WTC11 (cell line): ENCODE data around the gene PTCSC3.

Experiments
- TF ChIP-seq, protein P1 (sequence below): sonication (generic); formaldehyde crosslinking; IDR thresholded peaks from 2 replicates; pipeline ENCODE4 v1.8.0; 2022; ENCODE audit warnings: mild to moderate bottlenecking, missing genetic modification reagents
- TF ChIP-seq, protein P2 (sequence below): fragments of 200-600 bp; IDR thresholded peaks from 2 replicates; pipeline ENCODE4 v1.8.0; 2022; ENCODE audit warnings: antibody characterized with exemption

DNA sequence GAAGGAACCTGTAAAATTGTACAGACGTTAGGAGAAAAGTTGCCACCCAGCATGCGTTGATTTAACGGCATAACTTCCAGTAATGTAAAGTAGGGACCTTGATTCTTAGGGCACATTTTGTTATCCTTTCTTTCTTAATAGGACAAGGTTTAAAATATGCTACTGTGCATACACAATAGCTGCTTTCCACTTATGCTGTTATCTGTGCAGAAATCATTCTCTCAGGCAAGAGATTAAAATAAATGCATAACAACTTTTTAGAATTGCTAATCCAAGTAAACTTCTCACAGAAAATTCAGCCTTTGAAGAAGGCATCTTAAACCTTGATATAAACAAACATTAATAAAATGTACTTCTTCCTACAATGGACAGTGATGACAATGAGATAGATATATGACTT, 16.0 kb upstream of the PTCSC3 start:
- TF ChIP-seq, protein P1, sequence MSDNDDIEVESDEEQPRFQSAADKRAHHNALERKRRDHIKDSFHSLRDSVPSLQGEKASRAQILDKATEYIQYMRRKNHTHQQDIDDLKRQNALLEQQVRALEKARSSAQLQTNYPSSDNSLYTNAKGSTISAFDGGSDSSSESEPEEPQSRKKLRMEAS (CRISPR knock-in tag): no peak
- TF ChIP-seq, protein P2, sequence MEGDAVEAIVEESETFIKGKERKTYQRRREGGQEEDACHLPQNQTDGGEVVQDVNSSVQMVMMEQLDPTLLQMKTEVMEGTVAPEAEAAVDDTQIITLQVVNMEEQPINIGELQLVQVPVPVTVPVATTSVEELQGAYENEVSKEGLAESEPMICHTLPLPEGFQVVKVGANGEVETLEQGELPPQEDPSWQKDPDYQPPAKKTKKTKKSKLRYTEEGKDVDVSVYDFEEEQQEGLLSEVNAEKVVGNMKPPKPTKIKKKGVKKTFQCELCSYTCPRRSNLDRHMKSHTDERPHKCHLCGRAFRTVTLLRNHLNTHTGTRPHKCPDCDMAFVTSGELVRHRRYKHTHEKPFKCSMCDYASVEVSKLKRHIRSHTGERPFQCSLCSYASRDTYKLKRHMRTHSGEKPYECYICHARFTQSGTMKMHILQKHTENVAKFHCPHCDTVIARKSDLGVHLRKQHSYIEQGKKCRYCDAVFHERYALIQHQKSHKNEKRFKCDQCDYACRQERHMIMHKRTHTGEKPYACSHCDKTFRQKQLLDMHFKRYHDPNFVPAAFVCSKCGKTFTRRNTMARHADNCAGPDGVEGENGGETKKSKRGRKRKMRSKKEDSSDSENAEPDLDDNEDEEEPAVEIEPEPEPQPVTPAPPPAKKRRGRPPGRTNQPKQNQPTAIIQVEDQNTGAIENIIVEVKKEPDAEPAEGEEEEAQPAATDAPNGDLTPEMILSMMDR: no peak
